ENCODE results near the gene SPTBN4.
"Not testable (repeated sequence)": the region's sequence is repeated elsewhere in the genome, so short reads cannot be mapped to it uniquely, and the experiment has no call there.

The SPTBN4 gene

DNA sequence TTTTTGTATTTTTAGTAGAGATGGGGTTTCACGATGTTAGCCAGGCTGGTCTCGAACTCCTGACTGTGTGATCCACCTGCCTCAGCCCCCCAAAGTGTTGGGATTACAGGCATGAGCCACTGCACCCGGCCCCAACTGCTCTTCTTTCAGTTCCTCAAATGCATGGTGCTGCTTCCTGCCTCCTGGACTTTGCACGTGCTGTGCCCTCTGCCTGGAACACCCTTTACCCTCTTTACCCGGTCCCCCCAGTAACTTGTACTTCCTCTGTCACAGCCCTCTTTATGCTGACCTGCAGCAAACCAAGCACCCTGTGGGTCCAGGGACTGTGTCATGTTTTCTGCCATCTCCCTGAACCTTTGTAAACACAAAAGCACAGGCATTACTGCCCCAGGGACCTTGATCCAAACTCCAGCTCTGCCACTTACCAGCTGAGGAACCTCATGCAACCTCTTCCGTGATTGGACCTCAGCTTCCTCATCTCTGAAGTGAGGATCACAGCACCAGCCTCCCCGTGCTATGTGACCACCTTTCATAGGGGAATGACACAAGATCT, 5.1 kb upstream of the SPTBN4 start:
- Histone ChIP-seq H3K9ac (ENCODE audit: low read length) (no peak overlapping the region), H4K20me1 (ENCODE audit: low read depth, low read length) (no peaks in the 10 kb centered on the region), H3K79me2 (ENCODE audit: insufficient read depth, low read length) (no peaks in the 10 kb centered on the region), H3K4me3 (ENCODE audit: insufficient read depth, low read length, poor library complexity, severe bottlenecking) (no peak overlapping the region), H3K9me3 (ENCODE audit: insufficient read depth, low read length) (no peaks in the 10 kb centered on the region), H3K4me2 (ENCODE audit: low read depth, low read length, poor library complexity, severe bottlenecking) (peak overlapping the region; percentile 5), H3F3A (ENCODE audit: insufficient read depth) (no peaks in the 10 kb centered on the region), H2AFZ (ENCODE audit: low read depth, low read length, severe bottlenecking) (no peak overlapping the region), H3K36me3 (ENCODE audit: low read length) (no peaks in the 10 kb centered on the region), H3K27me3 (ENCODE audit: low read length) (no peaks in the 10 kb centered on the region), H3K27ac (ENCODE audit: low read depth, low read length) (no peak overlapping the region), H3K9me2 (replicated peaks; ENCODE audit: insufficient read depth, low read length) (no peaks in the 10 kb centered on the region)
- TF ChIP-seq, protein P1, sequence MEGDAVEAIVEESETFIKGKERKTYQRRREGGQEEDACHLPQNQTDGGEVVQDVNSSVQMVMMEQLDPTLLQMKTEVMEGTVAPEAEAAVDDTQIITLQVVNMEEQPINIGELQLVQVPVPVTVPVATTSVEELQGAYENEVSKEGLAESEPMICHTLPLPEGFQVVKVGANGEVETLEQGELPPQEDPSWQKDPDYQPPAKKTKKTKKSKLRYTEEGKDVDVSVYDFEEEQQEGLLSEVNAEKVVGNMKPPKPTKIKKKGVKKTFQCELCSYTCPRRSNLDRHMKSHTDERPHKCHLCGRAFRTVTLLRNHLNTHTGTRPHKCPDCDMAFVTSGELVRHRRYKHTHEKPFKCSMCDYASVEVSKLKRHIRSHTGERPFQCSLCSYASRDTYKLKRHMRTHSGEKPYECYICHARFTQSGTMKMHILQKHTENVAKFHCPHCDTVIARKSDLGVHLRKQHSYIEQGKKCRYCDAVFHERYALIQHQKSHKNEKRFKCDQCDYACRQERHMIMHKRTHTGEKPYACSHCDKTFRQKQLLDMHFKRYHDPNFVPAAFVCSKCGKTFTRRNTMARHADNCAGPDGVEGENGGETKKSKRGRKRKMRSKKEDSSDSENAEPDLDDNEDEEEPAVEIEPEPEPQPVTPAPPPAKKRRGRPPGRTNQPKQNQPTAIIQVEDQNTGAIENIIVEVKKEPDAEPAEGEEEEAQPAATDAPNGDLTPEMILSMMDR (IDR thresholded peaks at IDR 0.05; ENCODE audit: insufficient read depth, low read length, poor library complexity, severe bottlenecking): no peak
- no peak for TF ChIP-seq EZH2phosphoT487 (conservative IDR thresholded peaks at IDR 0.05; ENCODE audit: low read length)

DNA sequence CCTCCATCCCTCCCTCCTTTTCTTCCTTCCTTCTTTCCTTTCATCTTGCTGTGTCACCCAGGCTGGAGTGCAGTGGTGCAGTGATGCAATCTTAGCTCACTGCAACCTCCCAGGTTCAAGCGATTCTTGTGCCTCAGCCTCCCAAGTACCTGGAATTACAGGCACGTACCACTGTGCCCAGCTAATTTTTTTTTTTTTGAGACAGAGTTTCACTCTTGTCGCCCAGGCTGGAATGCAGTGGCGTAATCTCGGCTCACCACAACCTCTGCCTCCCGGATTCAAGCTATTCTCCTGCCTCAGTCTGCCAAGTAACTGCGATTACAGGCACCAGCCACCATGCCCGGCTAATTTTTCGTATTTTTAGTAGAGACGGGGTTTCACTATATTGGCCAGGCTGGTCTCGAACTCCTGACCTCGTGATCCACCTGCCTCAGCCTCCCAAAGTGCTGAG, 3.2 kb upstream of the SPTBN4 start:
- not testable (repeated sequence) for H3F3A ChIP-seq (ENCODE audit: insufficient read depth); H2AFZ ChIP-seq (ENCODE audit: low read depth, low read length, severe bottlenecking); H3K9ac ChIP-seq (ENCODE audit: low read length); H4K20me1 ChIP-seq (ENCODE audit: low read depth, low read length); H3K36me3 ChIP-seq (ENCODE audit: low read length); H3K27ac ChIP-seq (ENCODE audit: low read depth, low read length); H3K79me2 ChIP-seq (ENCODE audit: insufficient read depth, low read length); H3K27me3 ChIP-seq (ENCODE audit: low read length); H3K9me2 ChIP-seq (replicated peaks; ENCODE audit: insufficient read depth, low read length); H3K9me3 ChIP-seq (ENCODE audit: insufficient read depth, low read length); H3K4me2 ChIP-seq (ENCODE audit: low read depth, low read length, poor library complexity, severe bottlenecking); H3K4me3 ChIP-seq (ENCODE audit: insufficient read depth, low read length, poor library complexity, severe bottlenecking)

DNA sequence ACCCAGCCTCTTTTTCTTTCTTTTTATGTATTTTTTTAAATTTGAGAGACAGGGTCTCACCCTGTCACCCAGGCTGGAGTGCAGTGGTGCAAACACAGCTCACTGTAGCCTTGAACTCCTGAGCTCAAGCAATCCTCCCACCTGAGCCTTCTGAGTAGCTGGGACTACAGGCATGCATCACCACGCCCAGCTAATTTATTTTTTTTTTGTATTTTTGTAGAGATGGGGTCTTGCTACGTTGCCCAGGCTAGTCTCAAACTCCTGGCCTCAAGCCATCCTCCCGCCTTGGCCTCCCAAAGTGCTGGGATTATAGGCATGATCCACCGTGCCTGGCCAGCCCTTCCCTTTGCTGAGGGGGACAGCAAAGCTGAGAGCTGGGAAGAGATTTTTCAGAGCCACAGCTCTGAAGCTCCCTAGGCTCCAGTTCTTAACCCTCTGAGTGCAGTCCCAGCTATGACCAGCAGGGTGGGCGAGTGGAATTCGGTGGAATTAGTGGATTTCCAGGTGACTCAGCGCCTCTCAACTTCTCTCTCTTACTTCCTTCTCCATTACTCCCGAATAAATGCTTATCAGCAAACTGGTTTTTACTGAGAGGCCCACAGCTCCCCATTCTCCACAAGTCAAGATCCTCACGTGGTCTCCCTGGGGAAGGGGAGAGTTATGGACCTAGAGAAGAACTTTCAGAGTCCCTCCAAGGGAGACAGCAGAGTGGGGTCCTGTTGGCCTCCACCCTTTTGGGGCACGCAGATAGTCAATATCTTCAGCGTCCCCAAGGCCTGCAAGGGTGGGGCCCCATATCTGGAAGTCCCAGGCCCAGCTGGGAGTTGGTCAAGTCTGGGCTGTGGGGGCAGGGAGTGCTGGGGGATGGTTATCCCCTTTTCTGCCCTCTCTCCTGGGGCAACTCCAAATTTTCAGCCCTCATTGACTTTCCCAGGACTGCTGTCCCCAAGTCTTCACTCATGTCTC, 2.5 kb upstream of the SPTBN4 start:
- no peak overlapping the region for H3K27ac ChIP-seq (ENCODE audit: low read depth, low read length)
- peak overlapping the region; percentile 70 for H3K9ac ChIP-seq (ENCODE audit: low read length)

More for the DNA sequence above, 2.5 kb upstream of the SPTBN4 start:
- H3K4me2 ChIP-seq (ENCODE audit: low read depth, low read length, poor library complexity, severe bottlenecking): peak overlapping the region; percentile 79
- no peaks in the 10 kb centered on the region for H3K9me2 ChIP-seq (replicated peaks; ENCODE audit: insufficient read depth, low read length)
- H3F3A ChIP-seq (ENCODE audit: insufficient read depth): 0 out of 2 replicates have a peak, but pooled peaks cover 3% of the 10 kb centered on the region
- no peaks in the 10 kb centered on the region for H4K20me1 ChIP-seq (ENCODE audit: low read depth, low read length)
- no peaks in the 10 kb centered on the region for H3K9me3 ChIP-seq (ENCODE audit: insufficient read depth, low read length)
- no peak for TF ChIP-seq EZH2phosphoT487 (conservative IDR thresholded peaks at IDR 0.05; ENCODE audit: low read length)
- TF ChIP-seq, protein P1 (IDR thresholded peaks at IDR 0.05; ENCODE audit: insufficient read depth, low read length, poor library complexity, severe bottlenecking): no peak
- no peaks in the 10 kb centered on the region for H3K27me3 ChIP-seq (ENCODE audit: low read length)
- peak overlapping the region; percentile 72 for H3K4me3 ChIP-seq (ENCODE audit: insufficient read depth, low read length, poor library complexity, severe bottlenecking)
- H3K36me3 ChIP-seq (ENCODE audit: low read length): no peaks in the 10 kb centered on the region
- H3K79me2 ChIP-seq (ENCODE audit: insufficient read depth, low read length): no peaks in the 10 kb centered on the region
- no peak overlapping the region for H2AFZ ChIP-seq (ENCODE audit: low read depth, low read length, severe bottlenecking)

Measured in SU-DHL-6 (cell line).